Measurements from ENCODE around the gene KCNQ4.

- no peak for TF ChIP-seq CTCF (IDR thresholded peaks at IDR 0.05)
- TF ChIP-seq POLR2A (IDR thresholded peaks at IDR 0.05), result no peak
- TF ChIP-seq POLR2AphosphoS5 (IDR thresholded peaks at IDR 0.05), result no peak
These were observed 8.4 kb downstream of the KCNQ4 start for GRCh38 chr1:40792036-40792435.

All from breast epithelium (tissue), 3 donors.